HL-60 (cell line): ENCODE measurements around the gene AHSP.
A peak's percentile ranks its signal among the peaks of the same experiment; 100 is the strongest.
"Not testable (repeated sequence)": the region's sequence is repeated elsewhere in the genome, so short reads cannot be mapped to it uniquely, and the experiment has no call there.

Experiments used
- DNase-seq, 2 experiments: peaks; one replicate each; pipeline ENCODE4 v3.0.0-alpha.2; 2010 to 2020; ENCODE audit warnings: low read depth in 1 of 2, low spot score in 1 of 2
- H3K27ac ChIP-seq: fragments of 250-450 bp; sonication (Bioruptor Pico); replicated peaks from 2 replicates; pipeline ENCODE4 v1.5.1; 2020; ENCODE audit warnings: mild to moderate bottlenecking, moderate library complexity
- H3K27me3 ChIP-seq: fragments of 250-450 bp; sonication (Bioruptor Pico); 2 replicates; pipeline ENCODE4 v1.5.1; 2021; ENCODE audit warnings: mild to moderate bottlenecking, moderate library complexity; ENCODE audit not compliant: insufficient read depth, poor library complexity, severe bottlenecking
- H3K4me3 ChIP-seq: replicated peaks from 2 replicates; pipeline ENCODE4 v1.5.1; 2011; ENCODE audit warnings: mild to moderate bottlenecking, control low read depth, low read length; ENCODE audit not compliant: insufficient read depth
- GABPA ChIP-seq: IDR thresholded peaks from 2 replicates; pipeline ENCODE4 v1.6.1; 2012; ENCODE audit warnings: low read depth
- POLR2AphosphoS5 ChIP-seq: IDR thresholded peaks from 2 replicates; pipeline ENCODE4 v1.6.1; 2012; ENCODE audit warnings: low read depth
- SPI1 ChIP-seq: IDR thresholded peaks from 2 replicates; pipeline ENCODE4 v1.6.1; 2012; ENCODE audit warnings: low read depth, mild to moderate bottlenecking, borderline replicate concordance
- TF ChIP-seq, protein P1 (sequence below): IDR thresholded peaks from one replicate; pipeline ENCODE4 v1.5.1; 2011; ENCODE audit warnings: low read length, control low read depth, inconsistent platforms; ENCODE audit not compliant: insufficient read depth
- TF ChIP-seq, protein P2 (sequence below): IDR thresholded peaks from 2 replicates; pipeline ENCODE4 v1.6.1; 2012; ENCODE audit warnings: low read depth; ENCODE audit not compliant: insufficient replicate concordance

AHSP gene

DNA sequence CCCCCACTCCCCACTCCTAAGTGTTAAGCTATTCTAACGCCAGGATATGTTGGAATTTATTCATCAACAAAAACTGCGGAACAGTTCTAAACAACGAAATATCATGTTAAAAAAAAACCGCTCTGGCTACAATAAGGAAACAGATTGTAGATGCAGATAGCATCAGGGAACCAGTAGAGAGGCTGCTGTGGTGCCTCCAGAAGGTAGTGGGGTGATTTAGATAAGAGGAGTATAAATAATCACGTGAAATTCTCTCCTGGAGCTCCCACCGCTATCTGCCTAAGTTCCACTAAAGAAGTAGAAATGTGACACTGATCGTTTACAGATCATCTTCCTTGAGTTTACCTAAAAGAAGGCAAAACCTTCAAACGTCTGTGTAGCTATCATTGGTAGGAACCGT, 8.0 kb downstream of the AHSP start:
- H3K27me3 ChIP-seq: peaks cover 30% of the 10 kb centered on the region
- H3K4me3 ChIP-seq: no peak overlapping the region
- no peak for DNase-seq
- no peak overlapping the region for H3K27ac ChIP-seq
- TF ChIP-seq, protein P1, sequence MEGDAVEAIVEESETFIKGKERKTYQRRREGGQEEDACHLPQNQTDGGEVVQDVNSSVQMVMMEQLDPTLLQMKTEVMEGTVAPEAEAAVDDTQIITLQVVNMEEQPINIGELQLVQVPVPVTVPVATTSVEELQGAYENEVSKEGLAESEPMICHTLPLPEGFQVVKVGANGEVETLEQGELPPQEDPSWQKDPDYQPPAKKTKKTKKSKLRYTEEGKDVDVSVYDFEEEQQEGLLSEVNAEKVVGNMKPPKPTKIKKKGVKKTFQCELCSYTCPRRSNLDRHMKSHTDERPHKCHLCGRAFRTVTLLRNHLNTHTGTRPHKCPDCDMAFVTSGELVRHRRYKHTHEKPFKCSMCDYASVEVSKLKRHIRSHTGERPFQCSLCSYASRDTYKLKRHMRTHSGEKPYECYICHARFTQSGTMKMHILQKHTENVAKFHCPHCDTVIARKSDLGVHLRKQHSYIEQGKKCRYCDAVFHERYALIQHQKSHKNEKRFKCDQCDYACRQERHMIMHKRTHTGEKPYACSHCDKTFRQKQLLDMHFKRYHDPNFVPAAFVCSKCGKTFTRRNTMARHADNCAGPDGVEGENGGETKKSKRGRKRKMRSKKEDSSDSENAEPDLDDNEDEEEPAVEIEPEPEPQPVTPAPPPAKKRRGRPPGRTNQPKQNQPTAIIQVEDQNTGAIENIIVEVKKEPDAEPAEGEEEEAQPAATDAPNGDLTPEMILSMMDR: no peak
- no peak for TF ChIP-seq POLR2AphosphoS5

DNA sequence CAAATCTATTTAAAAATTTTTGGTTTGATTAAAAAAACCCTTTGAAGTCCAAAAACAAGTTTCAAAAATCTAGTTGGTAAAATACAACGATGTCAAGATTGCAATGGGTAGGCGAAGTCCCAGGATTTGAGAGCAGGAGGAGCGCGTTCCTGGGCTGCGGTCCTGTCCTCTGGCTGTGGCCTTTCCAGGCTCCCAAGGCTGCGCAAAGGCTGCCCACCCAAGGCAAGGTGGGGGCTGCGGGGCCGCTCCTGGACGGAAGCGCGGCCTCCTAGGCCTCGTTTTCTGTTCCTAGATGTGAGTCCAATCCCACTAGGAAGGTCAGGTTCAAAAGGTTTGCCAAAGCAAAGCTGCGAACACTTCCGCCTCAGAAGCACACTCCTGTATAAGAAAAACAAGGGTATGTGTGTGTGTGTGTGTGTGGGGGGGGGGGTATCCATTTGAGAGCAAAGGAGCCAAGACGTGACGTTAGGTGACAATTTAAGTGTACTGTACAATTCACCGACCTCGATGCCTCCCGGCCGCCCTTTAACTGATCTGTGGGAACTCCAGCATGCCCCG, 9.2 kb downstream of the AHSP start:
- TF ChIP-seq GABPA (no peak), POLR2AphosphoS5 (no peak), SPI1 (no peak)
- TF ChIP-seq, protein P1: no peak
- TF ChIP-seq, protein P2, sequence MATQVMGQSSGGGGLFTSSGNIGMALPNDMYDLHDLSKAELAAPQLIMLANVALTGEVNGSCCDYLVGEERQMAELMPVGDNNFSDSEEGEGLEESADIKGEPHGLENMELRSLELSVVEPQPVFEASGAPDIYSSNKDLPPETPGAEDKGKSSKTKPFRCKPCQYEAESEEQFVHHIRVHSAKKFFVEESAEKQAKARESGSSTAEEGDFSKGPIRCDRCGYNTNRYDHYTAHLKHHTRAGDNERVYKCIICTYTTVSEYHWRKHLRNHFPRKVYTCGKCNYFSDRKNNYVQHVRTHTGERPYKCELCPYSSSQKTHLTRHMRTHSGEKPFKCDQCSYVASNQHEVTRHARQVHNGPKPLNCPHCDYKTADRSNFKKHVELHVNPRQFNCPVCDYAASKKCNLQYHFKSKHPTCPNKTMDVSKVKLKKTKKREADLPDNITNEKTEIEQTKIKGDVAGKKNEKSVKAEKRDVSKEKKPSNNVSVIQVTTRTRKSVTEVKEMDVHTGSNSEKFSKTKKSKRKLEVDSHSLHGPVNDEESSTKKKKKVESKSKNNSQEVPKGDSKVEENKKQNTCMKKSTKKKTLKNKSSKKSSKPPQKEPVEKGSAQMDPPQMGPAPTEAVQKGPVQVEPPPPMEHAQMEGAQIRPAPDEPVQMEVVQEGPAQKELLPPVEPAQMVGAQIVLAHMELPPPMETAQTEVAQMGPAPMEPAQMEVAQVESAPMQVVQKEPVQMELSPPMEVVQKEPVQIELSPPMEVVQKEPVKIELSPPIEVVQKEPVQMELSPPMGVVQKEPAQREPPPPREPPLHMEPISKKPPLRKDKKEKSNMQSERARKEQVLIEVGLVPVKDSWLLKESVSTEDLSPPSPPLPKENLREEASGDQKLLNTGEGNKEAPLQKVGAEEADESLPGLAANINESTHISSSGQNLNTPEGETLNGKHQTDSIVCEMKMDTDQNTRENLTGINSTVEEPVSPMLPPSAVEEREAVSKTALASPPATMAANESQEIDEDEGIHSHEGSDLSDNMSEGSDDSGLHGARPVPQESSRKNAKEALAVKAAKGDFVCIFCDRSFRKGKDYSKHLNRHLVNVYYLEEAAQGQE: no peak
- H3K4me3 ChIP-seq: no peak overlapping the region
- peaks cover 30% of the 10 kb centered on the region for H3K27me3 ChIP-seq
- DNase-seq: no peak
- no peak overlapping the region for H3K27ac ChIP-seq

DNA sequence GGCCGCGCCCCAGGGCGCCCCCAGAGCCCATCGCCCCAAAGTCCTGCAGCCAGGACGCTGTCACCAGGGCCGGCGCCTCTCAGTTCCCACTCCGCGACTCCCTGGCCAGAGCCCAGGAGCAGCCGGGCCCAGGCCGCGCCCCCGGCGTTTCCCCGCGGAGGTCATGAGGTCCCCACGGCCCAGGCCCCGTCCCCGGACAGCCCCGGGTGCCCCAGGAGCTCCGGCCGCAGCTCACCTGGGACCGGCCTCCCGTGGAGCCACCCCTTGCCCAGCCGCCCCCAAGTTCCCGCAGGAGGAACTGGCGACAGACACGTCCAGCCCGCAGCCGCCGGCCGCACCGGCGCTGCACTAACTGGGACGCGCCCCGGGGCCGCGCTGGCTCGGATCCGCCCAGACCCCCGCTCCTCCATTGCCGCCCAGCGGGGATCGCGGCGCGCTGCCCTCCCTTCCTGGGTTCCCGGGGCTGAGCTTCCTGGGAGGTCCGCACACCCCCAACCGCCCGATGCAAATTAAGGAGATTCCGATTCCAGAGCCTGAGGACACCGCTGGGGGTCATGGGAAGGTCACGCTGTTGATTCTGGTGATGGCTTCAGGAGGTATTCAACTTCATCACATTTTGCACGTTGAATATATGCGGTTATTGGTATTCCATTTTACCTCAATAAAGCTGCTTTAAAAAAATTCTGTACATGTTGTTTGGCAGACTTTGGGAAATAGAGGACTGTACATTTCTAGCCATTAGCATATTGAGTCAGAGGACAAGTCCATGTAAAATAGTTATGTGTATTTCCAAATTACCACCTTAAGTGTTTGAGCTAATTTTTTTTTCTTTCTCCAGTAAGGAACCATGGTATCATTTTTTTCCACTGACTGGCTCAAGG, 9.9 kb downstream of the AHSP start:
- peaks cover 30% of the 10 kb centered on the region for H3K27me3 ChIP-seq
- 0 out of 2 replicates have a peak overlapping the region, but pooled peaks have one; percentile 4 for H3K4me3 ChIP-seq
- TF ChIP-seq SPI1: no peak
- no peak for TF ChIP-seq POLR2AphosphoS5
- TF ChIP-seq, protein P2: no peak
- TF ChIP-seq, protein P1: no peak
- no peak for TF ChIP-seq GABPA
- no peak for DNase-seq
- H3K27ac ChIP-seq: no peak overlapping the region

DNA sequence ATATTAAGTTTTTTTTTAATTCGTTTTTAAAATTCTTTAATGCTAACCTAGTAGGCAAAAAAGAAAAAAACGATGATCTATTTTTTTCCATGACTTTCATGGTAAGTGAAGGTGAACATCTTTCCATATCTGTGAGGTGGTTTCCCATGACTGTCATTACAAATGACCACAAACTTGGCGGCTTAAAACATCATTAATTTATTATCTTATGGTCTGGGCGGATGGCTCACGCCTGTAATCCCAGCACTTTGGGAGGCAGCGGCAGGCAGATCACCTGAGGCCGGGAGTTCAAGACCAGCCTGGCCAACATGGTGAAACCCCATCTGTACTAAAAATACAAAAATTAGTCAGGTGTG, 10.5 kb downstream of the AHSP start:
- not testable (repeated sequence) for DNase-seq, H3K27ac ChIP-seq, H3K4me3 ChIP-seq
- H3K27me3 ChIP-seq: peaks cover 30% of the 10 kb centered on the region

DNA sequence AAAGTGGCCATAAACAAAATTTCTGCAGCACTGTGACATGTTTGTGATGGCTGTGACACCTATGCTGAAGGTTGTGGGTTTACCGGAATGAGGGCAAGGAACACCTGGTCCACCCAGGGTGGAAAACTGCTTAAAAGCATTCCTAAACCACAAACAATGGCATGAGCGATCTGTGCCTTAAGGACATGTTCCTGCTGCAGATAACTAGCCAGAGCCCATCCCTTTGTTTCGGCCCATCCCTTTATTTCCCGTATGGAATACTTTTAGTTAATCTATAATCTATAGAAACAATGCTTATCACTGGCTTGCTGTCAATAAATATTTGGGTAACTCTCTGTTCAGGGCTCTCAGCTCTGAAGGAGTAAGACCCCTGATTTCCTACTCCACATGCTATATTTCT, 12.1 kb downstream of the AHSP start:
- DNase-seq, H3K4me3 ChIP-seq, H3K27ac ChIP-seq: not testable (repeated sequence)
- peaks cover 30% of the 10 kb centered on the region for H3K27me3 ChIP-seq
